H1 (cell line): ENCODE measurements around the gene DGAT2. TPM values are rescaled to one million over a fixed set of nuclear protein-coding genes. Genes with fewer than 3 reads are reported as not detected.

Source experiments
- POLR2A ChIP-seq, 2 experiments: IDR thresholded peaks; 1 replicate in 1 of 2; 2 replicates in 1 of 2; pipeline ENCODE4 v1.6.1; 2011; ENCODE audit warnings: low read depth in 2 of 2, low read length in 2 of 2, mild to moderate bottlenecking in 2 of 2; ENCODE audit errors: control extremely low read depth in 1 of 2
- polyA plus RNA-seq, 7 experiments: library from polyadenylated mRNA; depleted of rRNA in 3 of 7; stranded (reverse) in 5 of 7; unstranded in 2 of 7; fragments of >200 nt in 5 of 7; fragments of 200-250 nt in 2 of 7; gene quantifications; 1 replicate in 5 of 7; 2 replicates in 1 of 7; 4 replicates in 1 of 7; pipeline versions ENCODE4 v1.2.1 to v1.2.3, GENCODE V29; 2011 to 2013; ENCODE audit warnings: missing spikeins in 2 of 7, mixed read lengths in 2 of 7
- total RNA-seq: library from RNA; stranded (reverse); fragmentation: NEBNext Ultra II Directional; extraction: Animal tissue kit (Norgen Biotek cat#: 25700); gene quantifications from 2 replicates; pipeline ENCODE4 v1.2.1, GENCODE V29; 2021
- TF ChIP-seq, protein P1 (sequence below): IDR thresholded peaks from 2 replicates; pipeline ENCODE4 v1.6.1; 2012; ENCODE audit warnings: inconsistent platforms

The DGAT2 gene
- total and polyA plus RNA-seq, 2 of the 8 experiments (the other 6 are each of a cell fraction or from before 2014, with no cell fraction given) = 3.2 to 5.9 TPM

DNA sequence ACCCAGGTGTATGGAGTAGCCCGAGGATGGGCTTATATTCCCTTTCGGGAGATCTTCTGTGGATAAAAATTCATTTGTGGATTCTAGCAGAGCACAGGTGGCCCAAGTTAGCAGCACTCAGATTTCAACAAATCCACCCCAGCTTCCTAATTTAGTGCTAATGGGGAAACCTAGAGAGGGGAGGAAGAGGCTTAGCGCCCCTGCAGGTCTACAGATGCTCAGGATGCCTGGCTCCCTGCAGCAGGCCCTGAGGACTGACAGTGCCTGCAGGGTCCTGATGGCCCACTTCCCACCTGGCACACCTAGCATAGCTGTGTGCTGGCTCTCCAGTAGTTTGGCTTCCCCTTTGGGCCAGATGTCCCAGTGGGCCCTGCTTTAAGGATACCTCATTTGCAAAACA, 6.5 kb downstream of the DGAT2 start (continued):
- TF ChIP-seq, protein P1, sequence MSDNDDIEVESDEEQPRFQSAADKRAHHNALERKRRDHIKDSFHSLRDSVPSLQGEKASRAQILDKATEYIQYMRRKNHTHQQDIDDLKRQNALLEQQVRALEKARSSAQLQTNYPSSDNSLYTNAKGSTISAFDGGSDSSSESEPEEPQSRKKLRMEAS = no peak
- TF ChIP-seq POLR2A (IDR thresholded peaks at IDR 0.05; ENCODE audit: control extremely low read depth in 1 of 2, low read depth in 2 of 2, low read length in 2 of 2) = no peak
- TF ChIP-seq, all 59 proteins: peak for 3
